ENCODE results near the gene LRRC47.

The LRRC47 gene

DNA sequence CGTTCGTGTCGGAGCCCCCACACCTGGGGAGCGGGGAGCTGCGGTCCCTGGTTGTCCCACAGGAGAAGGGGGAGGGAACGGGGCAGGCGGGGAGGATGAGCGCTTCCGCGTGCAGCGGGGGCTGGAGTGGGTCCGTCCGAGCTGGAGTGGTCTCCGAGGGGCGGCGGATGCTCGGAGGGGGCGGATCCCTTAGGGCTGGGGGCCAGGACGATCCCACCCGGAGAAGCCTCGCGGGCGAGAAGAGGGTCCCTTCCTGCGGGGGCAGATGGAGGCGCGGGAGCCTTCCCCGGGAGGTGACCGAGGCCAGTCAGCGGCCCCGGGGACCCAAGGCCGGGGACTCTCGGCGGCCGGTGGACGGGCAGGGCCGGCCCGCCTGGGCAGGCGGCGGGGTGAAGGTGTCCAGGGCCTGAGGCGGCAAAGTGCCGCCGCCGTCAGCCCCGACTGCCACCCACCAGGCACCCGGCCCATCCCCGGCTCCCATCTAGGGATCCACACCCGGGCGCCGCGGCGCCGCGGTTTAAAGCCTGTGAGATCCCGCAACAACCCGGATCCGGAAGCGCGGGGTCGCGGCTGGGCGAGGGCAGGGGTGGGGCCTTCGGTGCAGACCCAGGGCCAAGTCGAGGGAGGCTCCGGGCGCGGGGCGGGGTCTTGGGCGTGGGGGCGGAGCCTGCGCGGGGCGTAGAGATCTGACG lies 49.3 kb downstream of the LRRC47 start:
- H3F3A ChIP-seq (ENCODE audit: insufficient read depth, low read length) = no peaks in the 10 kb centered on the region
- no peaks in the 10 kb centered on the region for H3K27me3 ChIP-seq (ENCODE audit: insufficient read depth, low read length)
- no peaks in the 10 kb centered on the region for H3K79me2 ChIP-seq (ENCODE audit: insufficient read depth, low read length)
- H3K4me1 ChIP-seq (ENCODE audit: insufficient read depth, low read length, severe bottlenecking) = peaks cover 31% of the 10 kb centered on the region
- H3K4me2 ChIP-seq (ENCODE audit: low read length) = peak overlapping the region; percentile 91
- no peak overlapping the region for H3K27ac ChIP-seq (ENCODE audit: low read depth, low read length, poor library complexity, severe bottlenecking)
- no peaks in the 10 kb centered on the region for H4K20me1 ChIP-seq (ENCODE audit: insufficient read depth, low read length)
- H3K4me3 ChIP-seq (ENCODE audit: low read depth, low read length, poor library complexity, severe bottlenecking) = peak overlapping the region; percentile 94
- H2AFZ ChIP-seq (ENCODE audit: low read length) = no peak overlapping the region
- H3K9me3 ChIP-seq (ENCODE audit: low read length) = no peaks in the 10 kb centered on the region
- no peaks in the 10 kb centered on the region for H3K9me2 ChIP-seq (ENCODE audit: low read depth, low read length)
- H3K9ac ChIP-seq (ENCODE audit: low read length) = peak overlapping the region; percentile 82
- TF ChIP-seq, protein P1, sequence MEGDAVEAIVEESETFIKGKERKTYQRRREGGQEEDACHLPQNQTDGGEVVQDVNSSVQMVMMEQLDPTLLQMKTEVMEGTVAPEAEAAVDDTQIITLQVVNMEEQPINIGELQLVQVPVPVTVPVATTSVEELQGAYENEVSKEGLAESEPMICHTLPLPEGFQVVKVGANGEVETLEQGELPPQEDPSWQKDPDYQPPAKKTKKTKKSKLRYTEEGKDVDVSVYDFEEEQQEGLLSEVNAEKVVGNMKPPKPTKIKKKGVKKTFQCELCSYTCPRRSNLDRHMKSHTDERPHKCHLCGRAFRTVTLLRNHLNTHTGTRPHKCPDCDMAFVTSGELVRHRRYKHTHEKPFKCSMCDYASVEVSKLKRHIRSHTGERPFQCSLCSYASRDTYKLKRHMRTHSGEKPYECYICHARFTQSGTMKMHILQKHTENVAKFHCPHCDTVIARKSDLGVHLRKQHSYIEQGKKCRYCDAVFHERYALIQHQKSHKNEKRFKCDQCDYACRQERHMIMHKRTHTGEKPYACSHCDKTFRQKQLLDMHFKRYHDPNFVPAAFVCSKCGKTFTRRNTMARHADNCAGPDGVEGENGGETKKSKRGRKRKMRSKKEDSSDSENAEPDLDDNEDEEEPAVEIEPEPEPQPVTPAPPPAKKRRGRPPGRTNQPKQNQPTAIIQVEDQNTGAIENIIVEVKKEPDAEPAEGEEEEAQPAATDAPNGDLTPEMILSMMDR (IDR thresholded peaks at IDR 0.05; ENCODE audit: low read length) = no peak
- no peak for TF ChIP-seq EZH2 (IDR thresholded peaks at IDR 0.05; ENCODE audit: borderline replicate concordance, low read length)
- peaks cover 10% of the 10 kb centered on the region; the same call in 1 of the 2 replicates for H3K36me3 ChIP-seq (ENCODE audit: insufficient read depth, low read length)

DNA sequence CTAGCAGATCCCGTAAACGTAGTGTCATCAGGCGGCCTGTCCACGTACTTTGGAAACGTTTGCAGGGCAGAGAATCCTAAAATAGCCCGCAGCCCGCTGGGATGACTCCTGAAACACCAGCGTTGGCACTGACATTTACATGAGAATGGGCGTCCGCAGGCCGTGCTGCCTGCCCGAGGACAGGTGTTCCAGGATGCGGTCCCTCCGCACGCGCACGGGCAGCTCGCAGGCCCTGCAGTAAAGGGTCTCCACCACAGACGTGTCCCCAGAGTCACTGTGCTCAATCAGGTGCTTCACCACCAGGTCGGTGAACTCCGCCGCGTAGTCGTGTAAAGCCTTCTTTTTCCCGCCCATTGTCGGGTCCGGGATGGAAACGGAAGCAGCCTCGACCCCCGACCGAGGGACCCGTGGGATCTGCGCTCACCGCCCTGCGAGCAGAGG lies 49.9 kb downstream of the LRRC47 start:
- Histone ChIP-seq H3K4me2 (ENCODE audit: low read length) (peak overlapping the region; percentile 91), H3K9ac (ENCODE audit: low read length) (peak overlapping the region; percentile 82), H3K9me2 (ENCODE audit: low read depth, low read length) (no peaks in the 10 kb centered on the region), H3K9me3 (ENCODE audit: low read length) (no peaks in the 10 kb centered on the region), H4K20me1 (ENCODE audit: insufficient read depth, low read length) (no peaks in the 10 kb centered on the region), H3K79me2 (ENCODE audit: insufficient read depth, low read length) (no peaks in the 10 kb centered on the region), H3K4me1 (ENCODE audit: insufficient read depth, low read length, severe bottlenecking) (peaks cover 31% of the 10 kb centered on the region), H3K27ac (ENCODE audit: low read depth, low read length, poor library complexity, severe bottlenecking) (no peak overlapping the region), H3K27me3 (ENCODE audit: insufficient read depth, low read length) (no peaks in the 10 kb centered on the region), H2AFZ (ENCODE audit: low read length) (no peak overlapping the region), H3K36me3 (ENCODE audit: insufficient read depth, low read length) (peaks cover 16% of the 10 kb centered on the region; the same call in 1 of the 2 replicates), H3K4me3 (ENCODE audit: low read depth, low read length, poor library complexity, severe bottlenecking) (peak overlapping the region; percentile 94), H3F3A (ENCODE audit: insufficient read depth, low read length) (no peaks in the 10 kb centered on the region)
- no peak for TF ChIP-seq EZH2 (IDR thresholded peaks at IDR 0.05; ENCODE audit: borderline replicate concordance, low read length)
- TF ChIP-seq, protein P1 (IDR thresholded peaks at IDR 0.05; ENCODE audit: low read length) = no peak

DNA sequence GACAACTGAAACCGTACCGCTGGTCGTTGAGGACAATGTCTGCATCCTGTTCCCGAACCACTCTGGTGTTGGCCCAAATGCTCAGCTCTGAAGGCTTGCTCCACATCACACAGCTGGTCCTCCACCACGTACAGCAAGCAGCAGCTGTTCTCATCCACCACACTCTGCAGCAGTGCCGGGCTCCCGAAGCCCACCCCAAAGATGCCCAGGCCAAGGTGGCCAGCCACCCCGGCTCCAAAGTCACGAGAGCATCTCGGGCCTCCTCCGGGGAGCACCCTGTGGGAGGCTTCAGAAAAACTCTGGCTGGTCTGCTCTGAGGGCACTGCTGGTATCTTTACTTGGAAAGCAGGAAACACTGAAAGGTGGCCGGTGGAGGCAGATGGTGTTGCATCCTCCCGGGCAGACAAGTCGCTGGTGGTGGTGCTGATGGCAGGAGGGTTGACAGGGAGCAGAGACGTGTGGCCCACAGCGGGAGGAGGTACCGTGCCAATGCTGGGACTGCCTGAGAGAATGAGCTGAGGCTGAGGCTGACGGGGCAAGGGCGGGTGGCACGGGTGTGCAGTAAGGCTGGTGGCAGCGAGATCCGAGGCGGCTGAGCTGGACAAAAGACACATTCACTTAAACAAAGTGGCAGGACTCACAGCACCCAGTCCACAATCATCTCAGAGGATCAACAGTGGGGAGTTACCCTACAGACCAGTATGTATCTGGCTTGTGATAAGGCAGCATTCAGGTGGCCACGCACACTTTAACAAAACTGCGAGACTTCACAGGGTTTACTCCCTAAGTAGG lies 50.5 kb downstream of the LRRC47 start:
- peaks cover 31% of the 10 kb centered on the region for H3K4me1 ChIP-seq (ENCODE audit: insufficient read depth, low read length, severe bottlenecking)
- no peaks in the 10 kb centered on the region for H3F3A ChIP-seq (ENCODE audit: insufficient read depth, low read length)
- peak overlapping the region; percentile 94 for H3K4me3 ChIP-seq (ENCODE audit: low read depth, low read length, poor library complexity, severe bottlenecking)
- no peaks in the 10 kb centered on the region for H4K20me1 ChIP-seq (ENCODE audit: insufficient read depth, low read length)
- peaks cover 18% of the 10 kb centered on the region; the same call in 1 of the 2 replicates for H3K36me3 ChIP-seq (ENCODE audit: insufficient read depth, low read length)
- H3K9me3 ChIP-seq (ENCODE audit: low read length) = no peaks in the 10 kb centered on the region
- H2AFZ ChIP-seq (ENCODE audit: low read length) = no peak overlapping the region
- peak overlapping the region; percentile 82; the same call in 1 of the 2 replicates for H3K9ac ChIP-seq (ENCODE audit: low read length)
- peak overlapping the region; percentile 91 for H3K4me2 ChIP-seq (ENCODE audit: low read length)
- no peaks in the 10 kb centered on the region for H3K27me3 ChIP-seq (ENCODE audit: insufficient read depth, low read length)
- no peaks in the 10 kb centered on the region for H3K9me2 ChIP-seq (ENCODE audit: low read depth, low read length)
- H3K79me2 ChIP-seq (ENCODE audit: insufficient read depth, low read length) = no peaks in the 10 kb centered on the region
- TF ChIP-seq, protein P1 (IDR thresholded peaks at IDR 0.05; ENCODE audit: low read length) = no peak
- H3K27ac ChIP-seq (ENCODE audit: low read depth, low read length, poor library complexity, severe bottlenecking) = no peak overlapping the region

Data from OCI-LY1 (cell line).